Stimulated activated CD4-positive, alpha-beta T cell treated with anti-CD3 and anti-CD28 coated beads, TNF-alpha, amount 100 ng/mL, for 48 hours (primary cell): ENCODE data around the gene BUD23.
"Not testable (repeated sequence)": the region's sequence is repeated elsewhere in the genome, so short reads cannot be mapped to it uniquely, and the experiment has no call there.

Experiments used
- DNase-seq, 3 donors: peaks; one replicate each; pipeline ENCODE4 v3.0.0-alpha.2; 2020; ENCODE audit warnings: low read depth in 3 of 3

BUD23 gene

DNA sequence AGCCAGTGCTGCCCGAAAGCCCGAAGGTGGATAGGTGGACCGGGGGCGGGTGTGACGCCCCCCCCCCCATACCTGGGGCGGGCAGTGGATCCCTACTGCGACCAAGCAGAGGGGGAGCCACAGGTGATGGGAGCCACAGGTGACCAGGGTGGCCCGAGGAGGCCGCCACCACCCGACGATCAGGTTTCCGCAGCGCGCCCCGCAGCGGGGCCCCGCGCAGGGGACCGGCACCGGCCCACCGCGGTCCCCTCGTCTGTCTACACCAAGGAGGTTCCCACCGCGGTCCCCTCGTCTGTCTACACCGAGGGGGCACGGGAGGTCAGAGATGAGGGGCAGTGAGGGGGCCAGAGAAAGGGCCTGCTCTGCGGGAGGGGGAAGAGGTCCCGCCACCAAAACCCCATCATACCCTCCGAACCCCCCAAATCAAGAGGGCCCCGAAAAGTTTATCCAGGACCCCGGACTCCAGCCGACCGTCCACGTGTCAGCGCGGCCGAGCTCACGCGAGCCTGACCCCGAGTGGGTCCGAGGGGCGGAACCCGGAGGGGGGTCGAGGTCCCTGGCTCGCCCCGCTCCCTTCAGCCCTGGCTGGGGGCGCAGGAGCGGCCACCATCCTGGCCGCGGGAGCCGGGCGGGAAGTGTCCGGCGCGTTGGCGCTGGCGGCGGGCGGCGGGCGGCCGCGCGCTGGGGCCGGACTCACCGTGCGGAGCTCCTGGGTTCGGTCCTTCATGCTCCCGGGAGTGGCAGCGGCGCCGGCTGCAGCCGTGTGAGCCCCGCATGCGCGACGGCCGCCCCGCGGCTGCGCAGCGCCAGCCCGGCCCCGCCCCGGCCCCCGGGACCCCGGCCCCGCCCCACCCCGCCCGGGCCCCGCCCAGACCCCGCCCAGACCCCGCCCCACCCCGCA lies 35.8 kb downstream of the BUD23 start, which contains the start of gene STX1A:
Gene STX1A (minus strand): TSS at position 765 of the 901 bp plus-strand sequence. CDS start 38 bp downstream, at position 727.
- DNase-seq = peak; percentile 43 to 62 (median 48)

DNA sequence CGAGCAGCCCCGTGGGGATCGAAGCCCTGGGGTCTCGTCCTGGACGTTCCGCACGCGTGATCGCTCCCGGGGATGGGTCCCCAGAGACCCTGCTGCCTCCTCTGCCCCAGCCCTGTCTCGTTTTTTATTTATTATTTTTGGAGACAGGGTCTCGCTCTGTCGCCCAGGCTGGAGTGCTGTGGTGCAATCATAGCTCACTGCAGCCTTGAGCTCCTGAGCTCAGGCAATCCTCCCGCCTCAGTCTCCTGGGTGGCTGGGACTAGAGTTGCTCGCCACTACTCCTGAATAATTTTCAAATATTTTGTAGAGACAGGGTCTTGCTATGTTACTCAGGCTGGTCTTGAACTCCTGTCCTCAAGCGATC lies 36.4 kb downstream of the BUD23 start:
- DNase-seq = no peak

DNA sequence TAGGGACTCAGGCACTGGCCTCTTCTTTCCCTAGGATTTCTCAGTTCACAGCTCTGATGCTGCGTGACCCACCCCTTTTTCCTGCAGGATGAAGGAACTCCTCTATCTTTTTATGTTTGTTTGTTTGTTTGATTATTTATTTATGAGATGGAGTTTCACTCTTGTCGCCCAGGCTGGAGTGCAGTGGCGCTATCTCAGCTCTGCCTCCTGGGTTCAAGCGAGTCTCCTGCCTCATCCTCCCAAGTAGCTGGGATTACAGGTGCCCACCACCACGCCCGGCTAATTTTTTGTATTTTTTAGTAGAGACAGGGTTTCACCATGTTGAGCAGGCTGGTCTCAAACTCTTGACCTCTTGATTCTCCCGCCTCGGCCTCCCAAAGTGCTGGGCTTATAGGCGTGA lies 37.0 kb downstream of the BUD23 start:
- not testable (repeated sequence) for DNase-seq

DNA sequence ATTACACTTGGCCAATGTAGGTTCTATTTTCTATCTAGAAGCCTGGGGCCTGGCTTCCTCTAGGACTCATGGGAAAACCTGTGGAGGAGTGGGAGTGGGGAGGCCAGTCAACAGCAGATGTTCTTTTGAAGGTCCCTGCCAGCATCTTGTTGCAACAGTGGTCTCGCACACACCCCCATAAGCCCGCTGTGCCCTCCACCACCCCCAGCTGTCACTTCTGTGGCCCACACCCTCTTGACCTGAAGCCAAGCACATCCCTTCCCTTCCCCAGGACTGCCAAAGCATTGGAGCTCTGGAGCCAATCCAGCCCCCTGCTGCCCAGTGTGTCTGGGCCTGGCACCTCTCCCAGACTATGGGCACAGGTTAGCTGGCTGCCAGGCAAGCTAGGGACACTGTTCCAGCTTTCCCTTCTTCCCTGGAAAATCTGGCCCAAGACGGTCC lies 38.0 kb downstream of the BUD23 start:
- DNase-seq = no peak

DNA sequence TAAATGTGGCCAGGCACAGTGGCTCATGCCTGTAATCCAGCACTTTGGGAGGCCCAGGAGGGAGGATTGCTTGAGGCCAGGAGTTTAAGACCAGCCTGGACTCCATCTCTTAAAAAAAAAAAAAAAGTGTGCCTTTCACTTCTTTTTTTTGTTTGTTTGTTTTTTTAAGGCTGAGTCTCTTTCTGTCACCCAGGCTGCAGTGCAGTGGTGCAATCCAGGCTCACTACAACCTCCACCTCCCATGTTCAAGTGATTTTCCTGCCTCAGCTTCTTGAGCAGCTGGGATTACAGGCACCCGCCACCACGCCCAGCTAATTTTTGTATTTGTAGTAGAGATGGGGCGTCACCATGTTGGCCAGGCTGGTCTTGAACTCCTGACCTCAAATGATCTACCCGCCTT lies 38.8 kb downstream of the BUD23 start:
- not testable (repeated sequence) for DNase-seq

DNA sequence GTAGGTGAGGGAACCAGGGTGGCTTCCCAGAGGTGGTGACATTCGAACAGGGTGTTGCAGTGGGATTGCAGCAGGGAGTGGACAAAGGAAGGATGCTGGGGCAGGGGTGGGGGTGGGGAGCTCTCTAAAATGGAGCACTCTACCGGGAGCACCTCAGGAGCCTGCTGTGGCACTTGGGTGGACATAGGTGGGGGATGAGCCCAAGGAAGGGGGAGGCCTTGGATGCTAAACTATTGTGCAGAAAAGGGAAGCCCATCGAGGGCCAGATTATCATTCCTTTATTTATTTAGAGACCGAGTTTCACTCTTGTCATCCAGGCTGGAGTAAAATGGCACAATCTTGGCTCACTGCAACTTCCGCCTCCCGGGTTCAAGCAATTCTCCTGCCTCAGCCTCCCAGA lies 39.4 kb downstream of the BUD23 start:
- no peak for DNase-seq

DNA sequence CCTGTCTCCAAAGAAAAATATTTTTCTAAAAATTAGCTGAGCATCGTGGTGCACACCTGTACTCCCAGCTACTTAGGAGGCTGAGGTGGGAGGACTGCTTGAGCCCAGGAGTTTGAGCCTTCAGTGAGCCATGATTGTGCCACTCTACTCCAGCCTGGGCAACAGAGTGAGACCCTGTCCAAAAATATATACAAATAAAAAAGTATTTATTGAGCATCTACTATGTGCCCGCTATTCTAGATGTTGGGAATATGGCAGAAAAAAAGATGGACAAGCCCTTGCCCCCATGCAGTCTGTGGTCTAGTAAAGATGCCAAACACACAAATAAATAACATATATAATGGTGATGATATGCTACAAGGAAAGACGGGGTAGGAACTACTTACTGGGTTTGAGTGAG lies 40.4 kb downstream of the BUD23 start:
- no peak for DNase-seq

DNA sequence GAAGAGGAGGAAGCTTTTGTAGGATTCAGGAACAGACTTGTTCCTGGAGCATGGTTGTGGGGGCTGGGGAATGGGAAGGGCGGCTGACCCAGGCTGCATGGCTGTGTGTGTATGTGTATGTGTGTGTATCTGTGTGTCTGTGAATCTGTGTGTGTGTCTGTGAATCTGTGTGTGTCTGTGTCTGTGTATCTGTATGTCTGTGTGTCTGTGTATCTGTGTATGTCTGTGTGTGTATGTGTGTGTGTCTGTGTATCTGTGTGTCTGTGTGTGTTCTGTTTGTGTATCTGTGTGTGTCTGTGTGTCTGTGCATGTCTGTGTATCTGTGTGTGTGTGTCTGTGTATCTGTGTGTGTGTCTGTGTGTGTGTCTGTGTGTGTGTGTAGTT lies 42.7 kb downstream of the BUD23 start:
- no peak for DNase-seq

DNA sequence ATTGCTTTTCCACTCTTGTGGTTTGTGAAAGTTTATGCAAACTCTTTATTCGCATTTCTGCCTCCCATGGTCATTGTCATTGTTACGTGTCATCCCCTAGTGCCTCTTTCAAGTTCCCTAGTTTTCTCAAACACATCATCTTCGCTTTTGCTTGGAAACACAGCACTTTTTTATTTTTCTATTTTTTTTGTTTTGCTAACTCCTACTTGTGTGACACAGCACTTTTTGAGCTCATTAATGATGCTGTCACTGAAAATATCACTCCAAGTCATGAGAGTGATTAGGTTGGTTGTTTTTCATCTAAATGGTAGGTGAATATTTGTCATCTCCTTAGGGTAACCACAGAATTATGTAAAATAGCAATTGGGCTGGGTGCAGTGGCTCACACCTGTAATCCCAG lies 44.6 kb downstream of the BUD23 start:
- DNase-seq = no peak

DNA sequence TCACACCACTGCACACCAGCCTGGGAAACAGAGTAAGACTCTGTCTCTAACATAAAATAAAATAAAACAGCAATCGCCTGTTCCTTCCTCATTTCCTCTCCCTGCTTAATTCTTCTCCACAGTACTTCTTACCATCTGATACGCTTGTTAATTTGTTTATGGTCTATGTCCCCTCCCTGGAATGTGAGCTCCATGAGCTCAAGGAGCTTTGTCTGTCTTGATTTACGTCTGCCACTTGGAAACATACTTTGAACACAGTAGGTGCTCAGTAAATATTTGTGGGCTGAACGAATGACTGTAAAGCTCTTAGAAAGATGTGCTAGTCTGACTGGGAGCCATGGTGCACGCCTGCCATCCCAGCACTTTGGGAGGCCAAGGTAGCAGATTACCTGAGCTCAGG lies 45.2 kb downstream of the BUD23 start:
- no peak for DNase-seq

DNA sequence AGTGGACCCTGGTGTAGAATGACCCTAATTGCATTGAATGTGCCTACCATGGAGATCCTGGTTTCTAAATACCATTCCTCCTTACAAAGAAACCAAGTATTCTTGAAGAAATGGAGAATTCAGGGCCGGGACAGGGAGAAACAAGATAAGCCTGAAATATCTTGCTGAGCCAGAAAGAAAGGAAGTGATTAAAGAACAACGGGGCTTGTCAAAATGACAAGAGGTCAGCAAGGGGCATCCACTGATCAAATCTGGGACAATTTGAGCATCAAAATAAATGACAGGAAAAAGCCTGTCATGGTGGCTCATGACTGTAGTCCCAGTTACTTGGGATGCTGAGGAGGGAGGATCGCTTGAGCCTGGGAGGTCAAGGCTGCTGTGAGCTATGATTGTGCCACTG lies 47.1 kb downstream of the BUD23 start:
- no peak for DNase-seq

DNA sequence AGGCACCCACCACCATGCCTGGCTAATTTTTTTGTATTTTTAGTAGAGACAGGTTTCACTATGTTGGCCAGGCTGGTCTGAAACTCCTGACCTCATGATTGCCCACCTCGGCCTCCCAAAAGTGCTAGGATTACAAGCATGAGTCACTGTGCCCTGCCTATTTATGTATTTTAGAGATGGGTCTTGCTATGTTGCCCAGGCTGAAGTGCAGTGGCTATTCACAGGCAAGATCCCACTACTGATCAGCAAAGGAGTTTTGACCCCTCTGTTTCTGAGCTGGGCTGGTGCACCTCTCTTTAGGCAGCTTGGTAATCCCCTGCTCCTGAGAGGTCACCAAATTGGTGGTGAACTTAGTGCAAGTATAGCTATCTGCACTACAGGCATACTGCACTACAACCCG lies 49.0 kb downstream of the BUD23 start:
- no peak for DNase-seq

DNA sequence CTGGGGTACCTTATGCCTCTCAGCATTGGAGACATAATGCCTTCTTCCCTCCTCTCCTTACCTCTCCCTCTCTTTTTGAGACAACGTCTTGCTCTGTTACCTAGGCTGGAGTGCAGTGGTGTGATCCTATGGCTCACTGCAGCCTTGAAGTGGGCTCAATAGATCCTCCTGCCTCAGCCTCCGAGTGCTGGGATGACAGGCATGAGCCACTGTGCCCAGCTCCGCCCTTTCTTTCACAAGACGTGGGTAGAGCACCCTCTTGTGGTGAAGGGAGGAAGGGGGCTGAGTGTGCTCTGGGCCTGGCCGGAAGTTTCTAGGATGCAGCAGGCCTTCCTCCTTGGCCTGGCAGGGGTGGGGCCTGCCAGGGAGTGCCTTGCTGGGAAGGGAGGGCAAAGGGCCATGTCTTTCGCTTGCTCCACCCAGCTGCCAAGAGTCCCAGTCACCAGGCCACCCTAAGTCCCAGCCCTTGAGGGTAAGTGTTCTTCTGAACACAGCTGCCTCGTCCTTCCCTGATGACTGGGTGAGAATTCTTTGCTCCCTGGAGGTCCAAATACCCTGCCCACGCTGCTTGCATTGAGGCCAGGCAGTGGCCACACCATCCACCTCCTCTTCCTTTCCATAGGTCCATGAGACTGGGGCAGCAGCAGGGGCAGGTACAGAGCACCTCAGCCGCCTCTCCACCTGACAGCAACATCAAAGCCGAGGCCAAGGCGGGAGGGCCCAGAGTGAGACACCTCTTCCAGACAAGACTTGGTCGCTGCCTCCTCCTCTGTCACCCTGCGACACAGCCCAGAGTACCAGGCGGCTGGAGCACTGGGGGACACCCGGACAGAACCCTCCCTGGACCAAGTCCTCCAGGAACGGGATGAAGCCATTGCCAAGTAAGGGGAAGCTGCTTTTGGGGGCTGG lies 51.5 kb downstream of the BUD23 start:
- peak; percentile 72 to 83 (median 72) for DNase-seq

DNA sequence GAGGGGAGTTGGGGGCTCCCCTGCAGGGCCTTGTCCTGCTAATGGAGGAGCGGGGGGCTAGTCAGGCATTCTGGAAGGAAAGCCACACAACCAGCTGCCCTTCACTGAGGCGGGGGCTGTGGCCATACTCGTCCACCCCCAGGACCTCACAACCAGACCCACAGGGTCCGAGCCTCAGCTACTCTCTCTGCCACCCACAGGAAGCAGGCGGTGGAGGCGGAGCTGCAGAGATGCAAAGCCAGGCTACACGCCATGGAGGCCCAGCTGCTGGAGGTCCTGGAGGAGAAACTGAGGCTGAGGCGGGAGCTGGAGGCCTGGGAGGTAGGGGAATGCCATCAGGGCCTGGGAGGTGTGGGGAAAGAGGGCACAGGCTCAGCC lies 52.1 kb downstream of the BUD23 start:
- no peak for DNase-seq

DNA sequence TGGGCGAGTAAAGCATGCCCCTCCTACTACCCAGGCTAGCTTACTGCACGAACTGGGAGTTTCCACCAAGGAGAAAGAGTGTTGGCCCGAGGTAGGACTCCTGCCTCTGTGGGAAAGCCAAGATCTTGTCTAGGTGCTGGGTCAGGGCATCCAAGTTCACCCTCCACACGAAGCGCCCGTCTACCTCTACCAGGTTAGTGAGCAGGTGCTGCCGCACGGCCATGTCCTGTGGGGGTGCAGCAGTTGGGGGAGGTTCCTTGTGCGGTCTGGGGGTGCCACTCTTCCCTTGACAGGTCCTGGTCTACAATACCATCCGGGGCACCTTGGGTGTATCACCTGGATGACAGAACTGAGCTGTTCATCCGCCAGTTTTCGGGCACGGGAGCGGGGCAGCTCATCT lies 53.5 kb downstream of the BUD23 start:
- no peak for DNase-seq

DNA sequence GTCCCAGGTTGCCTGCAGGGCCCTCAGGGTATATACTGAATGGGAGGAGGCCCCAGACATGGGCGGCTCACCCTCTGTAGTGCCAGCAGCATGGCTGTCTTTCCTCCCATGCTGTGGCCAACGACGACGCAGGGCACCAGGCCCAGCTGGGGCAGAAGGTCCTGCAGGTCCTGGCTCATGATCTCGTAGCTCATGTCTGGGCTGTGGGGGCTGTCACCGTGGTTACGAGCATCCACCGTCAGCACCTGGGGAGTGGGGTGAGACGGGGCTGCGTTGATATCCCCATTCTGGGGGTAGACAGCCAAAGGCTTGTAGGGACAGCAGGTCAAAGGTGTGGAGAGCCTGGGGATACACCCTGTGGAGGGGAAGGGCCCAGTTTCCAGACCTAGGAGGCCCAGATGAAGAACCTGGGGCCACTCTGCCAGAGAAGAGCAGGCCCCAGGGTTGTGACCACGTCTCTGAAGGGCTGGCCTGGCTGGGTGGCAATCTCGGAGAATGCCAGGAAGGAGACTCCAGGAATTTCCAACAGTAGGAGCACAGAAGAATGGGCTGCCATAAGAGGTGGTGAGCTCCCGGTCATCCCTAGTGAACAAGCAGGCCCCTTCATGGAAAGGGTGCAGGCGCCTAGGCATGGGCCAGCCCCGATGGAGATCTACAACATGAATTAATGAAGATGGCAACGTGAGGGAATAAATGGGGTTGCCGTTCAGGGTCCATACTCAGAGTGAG lies 54.3 kb downstream of the BUD23 start:
- no peak for DNase-seq

DNA sequence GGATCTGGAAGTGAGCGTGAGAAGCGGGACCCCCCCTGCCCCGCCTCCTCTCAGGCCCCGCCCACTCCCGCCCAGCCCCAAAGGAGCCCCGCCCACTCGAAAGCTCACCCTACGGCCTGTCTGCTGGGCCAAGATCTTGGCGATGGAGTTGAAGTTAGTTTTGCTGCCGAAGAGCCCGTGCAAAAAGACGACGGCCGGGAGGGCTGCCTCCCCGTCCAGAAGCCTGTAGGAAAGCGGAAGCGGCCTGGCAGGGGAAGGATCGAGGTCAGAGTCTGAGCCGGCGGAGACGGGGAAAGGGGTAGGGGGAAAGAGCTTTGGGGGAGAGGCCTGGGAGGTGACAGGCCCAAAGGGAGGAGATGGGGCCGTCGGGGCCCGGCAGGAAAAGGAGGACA lies 54.8 kb downstream of the BUD23 start:
- DNase-seq = peak; percentile 34 to 82 (median 43)

DNA sequence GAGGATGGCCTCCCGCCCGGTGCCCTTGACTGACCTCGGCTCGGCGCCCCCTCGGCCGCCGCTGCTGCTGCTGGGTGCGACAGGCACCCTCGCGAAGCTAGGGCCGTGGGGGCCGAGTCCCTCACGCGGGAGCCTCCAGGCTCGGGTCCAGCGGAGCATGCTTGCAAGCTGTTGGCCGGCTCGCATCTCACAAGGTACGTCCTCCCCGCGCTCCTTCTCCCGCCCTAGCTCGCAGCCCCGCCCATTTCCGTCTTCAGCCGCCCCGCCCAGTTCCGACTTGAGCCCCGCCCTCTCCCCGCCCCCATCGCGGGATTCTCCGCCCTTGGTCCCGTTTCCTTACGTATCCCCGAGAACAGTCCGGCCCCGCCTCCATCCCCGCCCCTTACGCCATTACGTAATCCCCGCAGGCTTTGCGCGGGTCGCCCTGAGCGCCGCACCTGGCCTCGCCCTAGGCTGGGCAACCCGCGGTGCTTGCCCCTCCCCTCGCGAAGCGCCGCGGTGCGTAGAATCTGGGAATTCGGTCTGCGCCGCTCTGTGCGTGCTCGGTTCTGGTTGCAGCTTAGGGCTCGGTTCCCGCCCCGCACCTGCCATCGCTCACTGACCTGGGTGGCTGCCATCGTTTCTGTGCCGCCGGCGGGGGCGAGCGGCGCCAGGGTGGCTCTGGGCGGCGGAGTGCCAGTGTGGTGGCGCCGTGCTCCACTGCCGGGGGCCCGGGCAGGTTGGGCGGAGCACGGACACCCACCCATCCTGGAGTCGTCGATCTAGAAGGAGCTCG lies 55.4 kb downstream of the BUD23 start, which contains the start of gene ABHD11:
Gene ABHD11 (minus strand): TSS at position 191 of the 775 bp plus-strand sequence. CDS start 32 bp downstream, at position 159.
- peak; percentile 96 to 99 (median 99) for DNase-seq

DNA sequence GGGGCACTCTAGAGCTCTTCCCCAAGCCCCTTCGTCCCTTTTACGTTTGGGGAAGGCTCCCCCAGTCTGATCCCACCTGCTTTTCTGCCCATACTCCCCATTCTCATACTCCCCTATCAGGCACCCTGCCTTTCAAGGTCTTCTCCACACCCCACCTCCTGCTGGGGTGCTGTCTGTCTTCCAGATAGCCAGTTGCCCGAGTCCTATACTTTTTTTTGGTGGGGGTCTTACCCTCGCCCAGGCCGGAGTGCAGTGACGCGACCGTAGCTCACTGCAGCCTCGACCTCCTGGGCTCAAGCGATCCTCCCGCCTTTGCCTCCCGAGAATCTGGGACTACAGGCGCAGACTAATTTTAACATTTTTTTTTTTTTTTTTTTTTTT lies 56.0 kb downstream of the BUD23 start:
- no peak for DNase-seq

DNA sequence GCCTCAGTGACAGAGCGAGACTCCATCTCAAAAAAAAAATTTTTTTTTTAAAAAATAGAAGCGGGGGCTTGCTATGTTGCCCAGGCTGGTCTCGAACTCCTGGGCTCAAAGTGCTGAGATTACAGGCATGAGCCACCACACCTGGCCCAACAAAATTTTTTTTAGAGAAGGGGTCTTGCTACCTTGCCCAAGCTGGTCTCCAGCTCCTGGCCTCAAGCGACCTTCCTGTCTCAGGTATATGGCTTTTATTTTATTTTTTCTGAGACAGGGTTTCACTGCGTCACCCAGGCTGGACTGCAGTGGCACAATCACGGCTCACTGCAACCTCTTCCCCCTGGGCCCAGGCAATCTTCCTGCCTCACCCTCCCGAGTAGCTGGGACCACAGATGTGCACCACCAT lies 56.8 kb downstream of the BUD23 start:
- DNase-seq = no peak

DNA sequence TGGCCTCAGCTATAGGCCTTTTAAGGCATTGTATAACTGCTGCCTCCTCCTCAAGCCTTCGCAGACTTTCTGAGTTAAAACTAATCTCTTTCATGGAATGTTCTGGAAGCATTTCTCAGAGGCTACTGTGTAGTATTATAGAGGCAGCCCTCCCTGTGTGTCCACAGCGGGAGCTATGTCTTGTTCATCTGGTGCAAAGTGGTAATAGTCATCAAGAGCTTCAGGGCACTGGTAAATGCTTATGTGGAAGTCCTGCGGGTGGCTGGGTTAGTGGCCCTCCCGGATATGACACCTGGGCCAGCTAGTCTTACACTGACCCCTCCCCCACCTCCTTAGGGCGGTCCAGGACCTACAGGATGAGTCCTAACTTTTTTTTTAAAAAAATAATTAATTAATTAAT lies 57.4 kb downstream of the BUD23 start:
- DNase-seq = no peak
